Activated T-helper 1 cell treated with anti-CD3 and anti-CD28 coated beads, Interleukin-12 subunit alpha, Interleukin-12 subunit beta, Interleukin-2, Interleukin-4 antibody, amounts not matched to agents 30 ng/mL and 10 ng/mL and 1 ng/mL, durations not matched to agents 14 hours and 24 hours and 36 hours (primary cell): ENCODE data around the gene NLRP6. TPM values are rescaled to one million over a fixed set of nuclear protein-coding genes. Genes with fewer than 3 reads are reported as not detected.
"Not testable (repeated sequence)": the region's sequence is repeated elsewhere in the genome, so short reads cannot be mapped to it uniquely, and the experiment has no call there.

ENCODE experiments used
- DNase-seq: peaks from one replicate; pipeline ENCODE4 v3.0.0; 2021; ENCODE audit warnings: low spot score
- H3K27ac Mint-ChIP-seq: one replicate; pipeline ENCODE4 v1.8.0; 2021; ENCODE audit warnings: mild to moderate bottlenecking, mixed read lengths
- H3K27me3 Mint-ChIP-seq: one replicate; pipeline ENCODE4 v1.8.0; 2022; ENCODE audit warnings: mild to moderate bottlenecking, moderate library complexity, mixed read lengths; ENCODE audit not compliant: insufficient read depth
- H3K36me3 Mint-ChIP-seq: one replicate; pipeline ENCODE4 v1.8.0; 2021; ENCODE audit warnings: low read depth, mixed read lengths
- H3K4me1 Mint-ChIP-seq: one replicate; pipeline ENCODE4 v1.8.0; 2021; ENCODE audit warnings: low read depth, mixed read lengths
- H3K4me3 Mint-ChIP-seq: one replicate; pipeline ENCODE4 v1.8.0; 2021; ENCODE audit warnings: mild to moderate bottlenecking, moderate library complexity, mixed read lengths
- H3K9me3 Mint-ChIP-seq: one replicate; pipeline ENCODE4 v1.8.0; 2021; ENCODE audit warnings: mixed read lengths
- intact Hi-C: fragments of 100-400 bp; cut with micrococcal nuclease; formaldehyde crosslinking; loops from one replicate; pipeline ENCODE4 v1.15.1; 2024
- total RNA-seq: library from RNA; stranded (reverse); gene quantifications from 2 replicates; pipeline ENCODE4 v1.2.3, GENCODE V29; 2022

Gene NLRP6
- total RNA-seq, 1 donor from 2014 or later = 5.2 TPM

DNA sequence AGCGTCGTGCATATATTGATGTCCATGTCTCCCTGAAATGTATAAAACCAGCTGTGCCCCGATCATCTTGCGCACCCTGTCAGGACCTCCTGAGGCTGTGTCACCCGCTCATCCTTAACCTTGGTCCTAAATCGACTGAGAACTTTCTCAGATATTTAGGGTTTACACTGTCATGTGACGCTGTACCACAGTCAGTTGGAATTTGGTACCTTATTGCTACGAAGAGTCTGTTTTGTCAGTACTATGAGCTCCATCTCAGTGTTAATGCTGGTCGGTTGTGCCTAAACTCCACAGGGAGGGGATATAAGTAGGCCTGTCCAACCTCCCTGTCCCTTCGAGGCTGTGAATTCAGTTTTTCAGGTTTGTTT lies 27.6 kb downstream of the NLRP6 start:
- peaks cover 38% of the 10 kb centered on the region for H3K4me1 Mint-ChIP-seq
- H3K9me3 Mint-ChIP-seq = no peaks in the 10 kb centered on the region
- peaks cover 7% of the 10 kb centered on the region for H3K36me3 Mint-ChIP-seq
- H3K27ac Mint-ChIP-seq = no peak overlapping the region
- intact Hi-C loops = loop anchor here (2.0 to 5.0 kb wide), 3 partner anchors 91 to 211 kb away; no protein-coding TSS in a partner anchor
- H3K4me3 Mint-ChIP-seq = no peak overlapping the region
- DNase-seq = no peak
- H3K27me3 Mint-ChIP-seq = peaks cover 4% of the 10 kb centered on the region

- peaks cover 7% of the 10 kb centered on the region for H3K36me3 Mint-ChIP-seq
- H3K9me3 Mint-ChIP-seq = no peaks in the 10 kb centered on the region
- H3K27me3 Mint-ChIP-seq = no peaks in the 10 kb centered on the region
- H3K4me3 Mint-ChIP-seq = peak overlapping the region; percentile 92
- no peak for DNase-seq
- peak overlapping the region; percentile 61 for H3K27ac Mint-ChIP-seq
- intact Hi-C loops = loop anchor here (1.0 to 5.0 kb wide), 3 partner anchors 13 to 210 kb away; partner anchors contain the start of gene IFITM3
- peaks cover 41% of the 10 kb centered on the region for H3K4me1 Mint-ChIP-seq
Measured at GRCh38 chr11:306645-307371, 28.6 kb downstream of the NLRP6 start.

DNA sequence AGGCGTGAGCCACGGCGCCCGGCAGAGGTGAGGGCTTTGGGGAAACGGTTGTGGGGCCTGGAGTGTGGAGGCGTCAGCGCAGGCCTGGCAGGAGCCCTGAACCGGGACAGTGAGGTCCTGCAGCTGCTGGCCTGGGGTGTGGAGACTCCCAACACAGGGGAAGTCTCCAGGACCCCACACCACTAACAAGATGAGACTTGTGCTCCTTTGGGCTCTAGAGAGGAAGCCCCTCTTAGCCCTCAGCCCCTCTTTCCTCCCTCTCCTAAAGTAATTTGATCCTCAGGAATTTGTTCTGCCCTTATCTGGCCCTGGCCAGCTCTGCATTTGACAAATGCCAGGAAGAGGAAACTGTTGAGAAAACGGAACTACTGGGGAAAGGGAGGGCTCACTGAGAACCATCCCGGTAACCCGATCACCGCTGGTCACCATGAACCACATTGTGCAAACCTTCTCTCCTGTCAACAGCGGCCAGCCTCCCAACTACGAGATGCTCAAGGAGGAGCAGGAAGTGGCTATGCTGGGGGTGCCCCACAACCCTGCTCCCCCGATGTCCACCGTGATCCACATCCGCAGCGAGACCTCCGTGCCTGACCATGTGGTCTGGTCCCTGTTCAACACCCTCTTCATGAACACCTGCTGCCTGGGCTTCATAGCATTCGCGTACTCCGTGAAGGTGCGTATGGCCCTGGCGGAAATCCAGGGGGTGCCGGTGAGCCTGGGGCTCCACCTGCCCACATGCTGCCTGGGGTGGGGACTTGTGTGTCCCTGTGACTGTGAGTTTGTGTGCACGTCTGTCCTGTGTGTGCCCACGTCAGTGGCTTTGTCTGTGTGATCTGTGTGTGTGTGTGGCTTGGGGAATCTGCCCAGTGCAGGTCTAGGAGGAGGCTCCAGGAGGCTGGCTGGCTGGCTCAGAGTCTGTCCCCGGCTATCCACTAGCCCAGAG lies 29.8 kb downstream of the NLRP6 start, which contains the start of gene IFITM2:
TSS of gene IFITM2 (plus strand) at position 51 of the 943 bp plus-strand sequence. CDS start at position 428, 377 bp downstream.
- H3K9me3 Mint-ChIP-seq = not testable (repeated sequence)

DNA sequence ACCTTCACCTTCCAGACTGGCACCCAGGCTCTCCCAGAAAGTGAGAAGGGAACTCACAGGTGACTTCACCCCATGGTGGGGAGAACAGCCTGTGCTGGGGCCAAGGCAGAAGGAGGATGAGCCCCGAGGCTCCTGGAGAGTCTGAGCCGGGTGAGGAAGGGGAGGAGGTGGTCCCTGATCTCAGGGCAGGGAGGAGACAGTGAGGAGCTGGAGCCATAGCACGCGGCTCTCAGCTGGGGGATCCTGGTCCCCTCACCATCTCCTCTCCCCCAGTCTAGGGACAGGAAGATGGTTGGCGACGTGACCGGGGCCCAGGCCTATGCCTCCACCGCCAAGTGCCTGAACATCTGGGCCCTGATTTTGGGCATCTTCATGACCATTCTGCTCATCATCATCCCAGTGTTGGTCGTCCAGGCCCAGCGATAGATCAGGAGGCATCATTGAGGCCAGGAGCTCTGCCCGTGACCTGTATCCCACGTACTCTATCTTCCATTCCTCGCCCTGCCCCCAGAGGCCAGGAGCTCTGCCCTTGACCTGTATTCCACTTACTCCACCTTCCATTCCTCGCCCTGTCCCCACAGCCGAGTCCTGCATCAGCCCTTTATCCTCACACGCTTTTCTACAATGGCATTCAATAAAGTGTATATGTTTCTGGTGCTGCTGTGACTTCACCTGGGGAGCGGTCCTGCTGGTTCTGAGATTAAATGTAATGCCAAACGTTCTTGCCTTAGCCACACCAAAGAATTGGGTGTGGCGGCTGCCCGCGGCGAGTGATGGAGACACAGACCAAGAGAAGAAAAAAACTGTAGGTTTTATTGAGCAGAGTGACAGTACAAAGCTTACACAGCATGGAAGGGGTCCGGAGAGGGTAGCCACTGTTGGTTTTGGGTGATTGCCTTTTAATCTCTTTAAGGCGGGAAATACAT lies 30.8 kb downstream of the NLRP6 start:
- intact Hi-C loops = loop anchor here (2.0 to 5.0 kb wide), 5 partner anchors 20 to 208 kb away; partner anchors contain the start of gene PGGHG
- peak overlapping the region; percentile 92 for H3K4me3 Mint-ChIP-seq
- H3K27ac Mint-ChIP-seq = peak overlapping the region; percentile 95
- H3K27me3 Mint-ChIP-seq, H3K9me3 Mint-ChIP-seq, DNase-seq, H3K36me3 Mint-ChIP-seq: not testable (repeated sequence)
- H3K4me1 Mint-ChIP-seq = peaks cover 49% of the 10 kb centered on the region

More for the DNA sequence above, 29.8 kb downstream of the NLRP6 start, which contains the start of gene IFITM2:
- H3K36me3 Mint-ChIP-seq, H3K27me3 Mint-ChIP-seq: not testable (repeated sequence)
- peak; percentile 61 for DNase-seq
- Mint-ChIP-seq H3K4me1 (peaks cover 44% of the 10 kb centered on the region), H3K27ac (peak within 1 kb of the TSS; percentile 95), H3K4me3 (peak within 1 kb of the TSS; percentile 92)
- intact Hi-C loops = loop anchor here (1.0 to 5.0 kb wide), 6 partner anchors 12 to 209 kb away; partner anchors contain the start of genes IFITM3 and PGGHG

- intact Hi-C loops = loop anchor here (2.0 to 5.0 kb wide), 6 partner anchors 21 to 207 kb away; partner anchors contain the start of gene PGGHG
- Mint-ChIP-seq H3K4me3 (peak overlapping the region; percentile 92), H3K4me1 (peaks cover 47% of the 10 kb centered on the region), H3K27ac (peak overlapping the region; percentile 95)
- H3K27me3 Mint-ChIP-seq, DNase-seq, H3K9me3 Mint-ChIP-seq, H3K36me3 Mint-ChIP-seq: not testable (repeated sequence)
Measured at GRCh38 chr11:309979-310572, 31.9 kb downstream of the NLRP6 start.

GRCh38 chr11:311013-311748 lies 33.0 kb downstream of the NLRP6 start:
- intact Hi-C loops = loop anchor here (5.0 kb wide), 1 partner anchor 106 kb away; no protein-coding TSS in a partner anchor
- peaks cover 13% of the 10 kb centered on the region for H3K36me3 Mint-ChIP-seq
- peak overlapping the region; percentile 93 for H3K4me3 Mint-ChIP-seq

DNA sequence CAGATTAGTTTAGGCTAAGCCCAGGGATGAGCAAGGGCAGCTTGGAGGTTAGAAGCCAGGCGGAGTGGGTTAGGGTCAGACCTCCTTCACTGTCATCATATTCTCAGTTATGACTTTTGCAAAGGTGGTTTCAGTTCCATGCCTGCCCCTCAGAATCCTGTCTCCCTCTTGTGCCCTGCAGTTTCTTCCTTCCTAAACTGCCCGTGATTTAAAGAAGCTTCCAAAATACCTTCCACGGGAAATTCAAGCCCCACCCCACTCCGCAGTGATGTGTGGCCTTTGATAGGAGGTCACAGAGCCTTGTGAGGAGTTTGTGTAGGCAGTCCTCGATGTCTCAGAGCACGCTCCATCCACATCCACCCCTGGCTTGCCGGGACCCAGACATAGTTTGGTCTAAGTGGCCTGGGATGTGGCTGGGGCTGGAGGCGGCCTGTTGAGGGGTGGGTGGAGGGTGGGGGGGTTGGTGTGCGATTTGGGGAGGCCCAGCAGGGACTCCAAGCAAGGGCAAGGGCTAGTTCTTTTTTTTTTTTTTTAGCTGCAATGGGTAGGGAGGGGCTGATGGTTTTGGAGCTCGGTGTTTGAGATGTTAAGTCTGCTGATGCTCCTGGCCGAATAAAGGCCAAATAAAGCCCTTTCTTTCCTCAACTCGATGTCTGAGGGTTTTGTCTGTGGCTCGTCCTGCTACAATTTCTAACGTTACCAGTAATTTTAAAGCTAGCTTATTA lies 34.0 kb downstream of the NLRP6 start:
- Mint-ChIP-seq H3K27ac (peak overlapping the region; percentile 98), H3K4me1 (peaks cover 46% of the 10 kb centered on the region), H3K9me3 (no peaks in the 10 kb centered on the region), H3K4me3 (peak overlapping the region; percentile 93), H3K27me3 (no peaks in the 10 kb centered on the region), H3K36me3 (peaks cover 22% of the 10 kb centered on the region)
- intact Hi-C loops = loop anchor here (1.0 to 5.0 kb wide), 4 partner anchors 43 to 105 kb away; partner anchors contain the start of genes PSMD13 and SIRT3
- no peak for DNase-seq

More at GRCh38 chr11:311013-311748, 33.0 kb downstream of the NLRP6 start:
- H3K4me1 Mint-ChIP-seq = peaks cover 37% of the 10 kb centered on the region
- DNase-seq, H3K9me3 Mint-ChIP-seq, H3K27me3 Mint-ChIP-seq: not testable (repeated sequence)
- H3K27ac Mint-ChIP-seq = peak overlapping the region; percentile 98

- H3K36me3 Mint-ChIP-seq = peaks cover 27% of the 10 kb centered on the region
- no peaks in the 10 kb centered on the region for H3K27me3 Mint-ChIP-seq
- no peak for DNase-seq
Measured at GRCh38 chr11:313304-313786, 35.1 kb downstream of the NLRP6 start.

GRCh38 chr11:313787-314553 lies 35.8 kb downstream of the NLRP6 start, which contains the start of gene IFITM1:
Gene IFITM1 (plus strand): TSS chr11:314040. CDS start chr11:314171, 131 bp downstream.
- H3K9me3 Mint-ChIP-seq = no peaks in the 10 kb centered on the region
- H3K36me3 Mint-ChIP-seq = peaks cover 27% of the 10 kb centered on the region

More at GRCh38 chr11:313304-313786, 35.1 kb downstream of the NLRP6 start:
- intact Hi-C loops = loop anchor here (2.0 to 5.0 kb wide), 3 partner anchors 41 to 104 kb away; partner anchors contain the start of genes PSMD13 and SIRT3
- Mint-ChIP-seq H3K27ac (peak overlapping the region; percentile 96), H3K4me3 (peak overlapping the region; percentile 93), H3K9me3 (no peaks in the 10 kb centered on the region), H3K4me1 (peaks cover 45% of the 10 kb centered on the region)

GRCh38 chr11:314554-314875 lies 36.3 kb downstream of the NLRP6 start:
- Mint-ChIP-seq H3K27ac (peak overlapping the region; percentile 96), H3K36me3 (peaks cover 22% of the 10 kb centered on the region), H3K4me3 (peak overlapping the region; percentile 93), H3K4me1 (peaks cover 39% of the 10 kb centered on the region)
- not testable (repeated sequence) for H3K27me3 Mint-ChIP-seq, H3K9me3 Mint-ChIP-seq, DNase-seq
- intact Hi-C loops = loop anchor here (5.0 kb wide), 1 partner anchor 103 kb away; no protein-coding TSS in a partner anchor

More at GRCh38 chr11:313787-314553, 35.8 kb downstream of the NLRP6 start, which contains the start of gene IFITM1:
- H3K4me3 Mint-ChIP-seq = peak within 1 kb of the TSS; percentile 93
- H3K27ac Mint-ChIP-seq = peak within 1 kb of the TSS; percentile 96
- H3K4me1 Mint-ChIP-seq = peaks cover 44% of the 10 kb centered on the region
- no peaks in the 10 kb centered on the region for H3K27me3 Mint-ChIP-seq
- intact Hi-C loops = loop anchor here (2.0 to 5.0 kb wide), 3 partner anchors 41 to 103 kb away; partner anchors contain the start of genes PSMD13 and SIRT3
- peak; percentile 64 for DNase-seq
